Ascending aorta (tissue), 2 donors: ENCODE data around the gene NAA20. TPM values are rescaled to one million over a fixed set of nuclear protein-coding genes. Genes with fewer than 3 reads are reported as not detected.

Experiments used
- DNase-seq, 2 donors: peaks; one replicate each; pipeline ENCODE4 v3.0.0-alpha.2; 2019; ENCODE audit warnings: low spot score in 2 of 2
- H3K27ac ChIP-seq, 2 donors: fragments of 200-600 bp; sonication (generic); one replicate each; pipeline ENCODE4 v1.5.1; 2016 to 2017; ENCODE audit warnings: mild to moderate bottlenecking in 1 of 2
- H3K27me3 ChIP-seq: fragments of 200-600 bp; sonication (generic); one replicate; pipeline ENCODE4 v1.5.1; 2017
- H3K36me3 ChIP-seq, 2 donors: fragments of 200-600 bp; sonication (generic); one replicate each; pipeline ENCODE4 v1.5.1; 2016
- H3K4me1 ChIP-seq, 2 donors: fragments of 200-600 bp; sonication (generic); one replicate each; pipeline ENCODE4 v1.5.1; 2016 to 2017; ENCODE audit warnings: mild to moderate bottlenecking in 1 of 2
- H3K4me3 ChIP-seq, 2 donors: fragments of 200-600 bp; sonication (generic); one replicate each; pipeline ENCODE4 v1.5.1; 2016 to 2017; ENCODE audit warnings: mild to moderate bottlenecking in 1 of 2
- H3K9me3 ChIP-seq, 2 donors: fragments of 200-600 bp; sonication (generic); one replicate each; pipeline ENCODE4 v1.5.1; 2016
- CTCF ChIP-seq, 3 experiments: fragments of 200-600 bp in 2 of 3; fragments of 450-650 bp in 1 of 3; sonication (generic) in 2 of 3; IDR thresholded peaks; one replicate each; pipeline ENCODE4 v1.5.1; 2016 to 2019; ENCODE audit warnings: antibody characterized with exemption in 3 of 3, mild to moderate bottlenecking in 1 of 3, moderate library complexity in 1 of 3
- intact Hi-C: fragments of 100-400 bp; cut with DNase I; formaldehyde crosslinking; loops from one replicate; pipeline ENCODE4 v1.15.1; 2023
- total RNA-seq: library from RNA; depleted of rRNA; stranded (reverse); fragments of >200 nt; gene quantifications from one replicate; pipeline ENCODE4 v1.1.0, GENCODE V29; 2016

NAA20 gene
- total RNA-seq, 1 donor from 2014 or later = 2.7 TPM

GRCh38 chr20:20060234-20060998, 43.3 kb downstream of the NAA20 start:
- DNase-seq = no peak
- Histone ChIP-seq H3K36me3 (no peaks in the 10 kb centered on the region), H3K4me1 (no peaks in the 10 kb centered on the region), H3K27ac (no peak overlapping the region), H3K9me3 (no peaks in the 10 kb centered on the region), H3K4me3 (no peak overlapping the region), H3K27me3 (no peaks in the 10 kb centered on the region)
- TF ChIP-seq CTCF (IDR thresholded peaks at IDR 0.05) = no peak
- intact Hi-C loops = no loop called here

GRCh38 chr20:20063941-20064702, 47.0 kb downstream of the NAA20 start:
- no peak for DNase-seq
- Histone ChIP-seq H3K9me3 (no peaks in the 10 kb centered on the region), H3K27ac (no peak overlapping the region), H3K4me1 (no peaks in the 10 kb centered on the region), H3K4me3 (no peak overlapping the region), H3K36me3 (no peaks in the 10 kb centered on the region), H3K27me3 (no peaks in the 10 kb centered on the region)
- intact Hi-C loops = no loop called here
- TF ChIP-seq CTCF (IDR thresholded peaks at IDR 0.05) = no peak

GRCh38 chr20:20065361-20065760, 48.2 kb downstream of the NAA20 start:
- no peaks in the 10 kb centered on the region for H3K4me1 ChIP-seq
- no peak for DNase-seq
- H3K27me3 ChIP-seq = no peaks in the 10 kb centered on the region
- H3K27ac ChIP-seq = no peak overlapping the region
- intact Hi-C loops = no loop called here
- H3K9me3 ChIP-seq = no peaks in the 10 kb centered on the region
- H3K4me3 ChIP-seq = no peak overlapping the region
- no peak for TF ChIP-seq CTCF (IDR thresholded peaks at IDR 0.05)
- H3K36me3 ChIP-seq = no peaks in the 10 kb centered on the region

- DNase-seq = no peak
- Histone ChIP-seq H3K36me3 (no peaks in the 10 kb centered on the region), H3K27ac (no peak overlapping the region), H3K4me1 (no peaks in the 10 kb centered on the region), H3K9me3 (no peaks in the 10 kb centered on the region), H3K27me3 (no peaks in the 10 kb centered on the region), H3K4me3 (no peak overlapping the region)
- TF ChIP-seq CTCF (IDR thresholded peaks at IDR 0.05) = no peak
- intact Hi-C loops = no loop called here
These were observed 53.9 kb downstream of the NAA20 start for GRCh38 chr20:20070871-20071726.

- H3K27ac ChIP-seq = no peak overlapping the region
These were observed 56.7 kb downstream of the NAA20 start for GRCh38 chr20:20073801-20074371.

More at GRCh38 chr20:20073801-20074371, 56.7 kb downstream of the NAA20 start:
- no peaks in the 10 kb centered on the region for H3K4me1 ChIP-seq
- intact Hi-C loops = no loop called here
- H3K27me3 ChIP-seq = no peaks in the 10 kb centered on the region
- H3K4me3 ChIP-seq = no peak overlapping the region
- DNase-seq = no peak
- no peak for TF ChIP-seq CTCF (IDR thresholded peaks at IDR 0.05)
- no peaks in the 10 kb centered on the region for H3K36me3 ChIP-seq
- H3K9me3 ChIP-seq = no peaks in the 10 kb centered on the region
